Vagina (tissue), 2 donors: Measurements from ENCODE around the gene FMNL2.

ENCODE experiments used
- POLR2AphosphoS5 ChIP-seq, 2 donors: sonication (generic); formaldehyde crosslinking; IDR thresholded peaks; one replicate each; pipeline ENCODE4 v1.9.0; 2017; ENCODE audit warnings: antibody characterized with exemption in 2 of 2, mild to moderate bottlenecking in 2 of 2, low read depth in 1 of 2; ENCODE audit not compliant: insufficient read depth in 1 of 2
- TF ChIP-seq, protein P1 (sequence below), 3 experiments: fragments of 450-650 bp in 2 of 3; fragments of 200-600 bp in 1 of 3; sonication (generic) in 1 of 3; IDR thresholded peaks; one replicate each; pipeline ENCODE4 v1.5.1; 2017 to 2019; ENCODE audit warnings: antibody characterized with exemption in 3 of 3, mild to moderate bottlenecking in 2 of 3, moderate library complexity in 2 of 3

DNA sequence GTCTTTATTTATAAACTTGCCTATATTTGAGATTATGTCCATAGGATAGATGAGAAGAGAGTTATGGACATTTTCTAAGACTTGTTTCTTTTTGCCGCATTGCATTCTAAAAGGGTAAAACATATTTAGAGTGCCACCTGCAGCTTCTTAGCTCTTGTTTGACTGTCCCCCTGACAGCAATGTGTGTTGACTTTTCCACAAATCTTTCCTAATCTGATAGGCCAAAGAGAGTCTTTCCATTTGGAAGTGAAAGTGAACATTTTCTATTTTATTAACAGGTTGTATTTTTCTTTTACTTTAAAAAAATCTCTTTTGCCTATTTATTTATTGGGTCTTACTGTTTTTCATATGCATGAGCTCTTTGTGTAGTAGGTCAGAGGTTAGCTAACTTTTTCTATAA lies 58.4 kb downstream of the FMNL2 start:
- TF ChIP-seq, protein P1, sequence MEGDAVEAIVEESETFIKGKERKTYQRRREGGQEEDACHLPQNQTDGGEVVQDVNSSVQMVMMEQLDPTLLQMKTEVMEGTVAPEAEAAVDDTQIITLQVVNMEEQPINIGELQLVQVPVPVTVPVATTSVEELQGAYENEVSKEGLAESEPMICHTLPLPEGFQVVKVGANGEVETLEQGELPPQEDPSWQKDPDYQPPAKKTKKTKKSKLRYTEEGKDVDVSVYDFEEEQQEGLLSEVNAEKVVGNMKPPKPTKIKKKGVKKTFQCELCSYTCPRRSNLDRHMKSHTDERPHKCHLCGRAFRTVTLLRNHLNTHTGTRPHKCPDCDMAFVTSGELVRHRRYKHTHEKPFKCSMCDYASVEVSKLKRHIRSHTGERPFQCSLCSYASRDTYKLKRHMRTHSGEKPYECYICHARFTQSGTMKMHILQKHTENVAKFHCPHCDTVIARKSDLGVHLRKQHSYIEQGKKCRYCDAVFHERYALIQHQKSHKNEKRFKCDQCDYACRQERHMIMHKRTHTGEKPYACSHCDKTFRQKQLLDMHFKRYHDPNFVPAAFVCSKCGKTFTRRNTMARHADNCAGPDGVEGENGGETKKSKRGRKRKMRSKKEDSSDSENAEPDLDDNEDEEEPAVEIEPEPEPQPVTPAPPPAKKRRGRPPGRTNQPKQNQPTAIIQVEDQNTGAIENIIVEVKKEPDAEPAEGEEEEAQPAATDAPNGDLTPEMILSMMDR (IDR thresholded peaks at IDR 0.05), result no peak
- TF ChIP-seq POLR2AphosphoS5 (IDR thresholded peaks at IDR 0.05; ENCODE audit: insufficient read depth in 1 of 2, low read depth in 1 of 2), result no peak
